Small intestine (tissue), 7 donors: ENCODE data around the gene USP10. TPM values are rescaled to one million over a fixed set of nuclear protein-coding genes. Genes with fewer than 3 reads are reported as not detected.

Experiments used
- DNase-seq, 2 donors: peaks; one replicate each; pipeline versions ENCODE4 v3.0.0 to v3.0.0-alpha.2; 2013
- FAIRE-seq: peaks from 2 replicates; lab custom pipeline; 2012; peaks lifted over from hg19 to GRCh38; lab: Jason Lieb, UNC
- H3K27ac ChIP-seq, 3 donors: one replicate each; pipeline ENCODE4 v1.5.1; 2013; ENCODE audit warnings: low read length in 2 of 3, mild to moderate bottlenecking in 2 of 3, control low read depth in 1 of 3, inconsistent platforms in 1 of 3, low read depth in 1 of 3, moderate library complexity in 1 of 3
- H3K27me3 ChIP-seq, 3 donors: one replicate each; pipeline ENCODE4 v1.6.1; 2013; ENCODE audit warnings: low read length in 3 of 3, inconsistent platforms in 1 of 3; ENCODE audit not compliant: control insufficient read depth in 3 of 3, insufficient read depth in 3 of 3
- H3K36me3 ChIP-seq, 3 donors: one replicate each; pipeline ENCODE4 v1.6.1; 2013; ENCODE audit warnings: low read length in 3 of 3, inconsistent platforms in 1 of 3, low read depth in 1 of 3, mild to moderate bottlenecking in 1 of 3, moderate library complexity in 1 of 3; ENCODE audit not compliant: control insufficient read depth in 3 of 3, insufficient read depth in 2 of 3
- H3K4me1 ChIP-seq, 3 donors: one replicate each; pipeline ENCODE4 v1.6.1; 2013; ENCODE audit warnings: low read length in 2 of 3, inconsistent platforms in 1 of 3, low read depth in 1 of 3, mild to moderate bottlenecking in 1 of 3, moderate library complexity in 1 of 3; ENCODE audit not compliant: control insufficient read depth in 3 of 3, insufficient read depth in 2 of 3
- H3K4me3 ChIP-seq, 3 donors: one replicate each; pipeline ENCODE4 v1.5.1; 2013; ENCODE audit warnings: low read length in 3 of 3, control low read depth in 1 of 3, inconsistent platforms in 1 of 3, low read depth in 1 of 3, mild to moderate bottlenecking in 1 of 3, moderate library complexity in 1 of 3
- H3K9me3 ChIP-seq, 2 donors: one replicate each; pipeline ENCODE4 v1.6.1; 2013; ENCODE audit warnings: low read depth in 1 of 2, low read length in 1 of 2; ENCODE audit not compliant: control insufficient read depth in 2 of 2, insufficient read depth in 1 of 2
- WGBS, 3 donors: extraction: QIAGEN DNeasy Blood & Tissue Kit; methylation state at CpG; one replicate each; pipeline ENCODE4 v1.1.7; 2013; 5-methylcytosine and 5-hydroxymethylcytosine counted together
- polyA plus RNA-seq, 4 donors: library from polyadenylated mRNA; stranded (reverse) in 3 of 4; unstranded in 1 of 4; fragments of 200-250 nt in 3 of 4; fragments of 120-200 nt in 1 of 4; gene quantifications; one replicate each; pipeline versions ENCODE4 v1.2.1 to v1.2.3, GENCODE V29; 2013
- donor health status: healthy with polysubstance abuse.
- donor health status: control.
- donor health status: control.
- donor health status: Bipolar disorder and iron deficiency.
- donor health status: healthy.

Gene USP10
- polyA plus RNA-seq, 4 donors = 22.4 to 67.1 (median 32.1) TPM

GRCh38 chr16:84658690-84659089, 41.1 kb upstream of the USP10 start:
- WGBS, 3 donors = 88 to 91% (median 90%) methylated on average over 11 of the region's 11 CpGs
- H3K27ac ChIP-seq = no peak overlapping the region
- H3K9me3 ChIP-seq = no peaks in the 10 kb centered on the region
- H3K4me1 ChIP-seq = no peaks in the 10 kb centered on the region
- no peak overlapping the region for H3K4me3 ChIP-seq
- no peak for FAIRE-seq
- H3K36me3 ChIP-seq = peaks cover 21 to 88% (median 26%) of the 10 kb centered on the region in 3 donors
- no peak for DNase-seq
- no peaks in the 10 kb centered on the region for H3K27me3 ChIP-seq

- whole genome bisulfite sequencing, 3 donors = 95 to 98% (median 96%) methylated on average over 27 of the region's 27 CpGs
- H3K36me3 ChIP-seq = peaks cover 21 to 86% (median 26%) of the 10 kb centered on the region in 3 donors
- H3K27ac ChIP-seq = no peak overlapping the region
- H3K27me3 ChIP-seq = no peaks in the 10 kb centered on the region
- no peak for DNase-seq
- no peak overlapping the region for H3K4me3 ChIP-seq
- no peak for FAIRE-seq
- H3K9me3 ChIP-seq = no peaks in the 10 kb centered on the region
- no peaks in the 10 kb centered on the region for H3K4me1 ChIP-seq
Measured at GRCh38 chr16:84659656-84660300, 40.0 kb upstream of the USP10 start.

- Histone ChIP-seq H3K36me3 (peaks cover 21 to 88% (median 26%) of the 10 kb centered on the region in 3 donors), H3K27me3 (no peaks in the 10 kb centered on the region), H3K4me1 (peaks cover 0 to 6% (median 2%) of the 10 kb centered on the region in 3 donors), H3K4me3 (no peak overlapping the region), H3K27ac (no peak overlapping the region), H3K9me3 (no peaks in the 10 kb centered on the region)
- DNase-seq (no peak), FAIRE-seq (no peak)
- WGBS, 3 donors = 80 to 83% (median 82%) methylated on average over 7 of the region's 7 CpGs
Measured at GRCh38 chr16:84660973-84661372, 38.8 kb upstream of the USP10 start.

GRCh38 chr16:84661418-84662060, 38.3 kb upstream of the USP10 start:
- no peak overlapping the region for H3K4me3 ChIP-seq
- no peaks in the 10 kb centered on the region for H3K9me3 ChIP-seq
- H3K27ac ChIP-seq = no peak overlapping the region
- FAIRE-seq = no peak
- peaks cover 0 to 6% (median 2%) of the 10 kb centered on the region in 3 donors for H3K4me1 ChIP-seq
- no peak for DNase-seq
- 95 to 97% (median 97%) methylated on average over 48 to 51 of the region's 51 CpGs for WGBS, 3 donors
- H3K36me3 ChIP-seq = peaks cover 21 to 92% (median 26%) of the 10 kb centered on the region in 3 donors
- H3K27me3 ChIP-seq = no peaks in the 10 kb centered on the region

- 92 to 96% (median 95%) methylated on average over 9 of the region's 9 CpGs for WGBS, 3 donors
- no peak overlapping the region for H3K27ac ChIP-seq
- H3K27me3 ChIP-seq = no peaks in the 10 kb centered on the region
- peaks cover 0 to 6% (median 2%) of the 10 kb centered on the region in 3 donors for H3K4me1 ChIP-seq
- H3K4me3 ChIP-seq = no peak overlapping the region
- H3K36me3 ChIP-seq = peaks cover 13 to 85% (median 26%) of the 10 kb centered on the region in 3 donors
- no peak for DNase-seq
- no peaks in the 10 kb centered on the region for H3K9me3 ChIP-seq
- FAIRE-seq = no peak
Measured at GRCh38 chr16:84662471-84662870, 37.3 kb upstream of the USP10 start.

- H3K9me3 ChIP-seq = no peaks in the 10 kb centered on the region
- peaks cover 0 to 6% (median 2%) of the 10 kb centered on the region in 3 donors for H3K4me1 ChIP-seq
- H3K36me3 ChIP-seq = peaks cover 11 to 82% (median 16%) of the 10 kb centered on the region in 3 donors
- no peak for DNase-seq
- no peaks in the 10 kb centered on the region for H3K27me3 ChIP-seq
- FAIRE-seq = no peak
- 70 to 82% (median 73%) methylated on average over 9 of the region's 9 CpGs for WGBS, 3 donors
- H3K4me3 ChIP-seq = no peak overlapping the region
- H3K27ac ChIP-seq = no peak overlapping the region
Measured at GRCh38 chr16:84663433-84664101, 36.2 kb upstream of the USP10 start.

GRCh38 chr16:84665359-84665758, 34.4 kb upstream of the USP10 start:
- 11 to 68% (median 41%) methylated on average over 2 of the region's 2 CpGs for WGBS, 3 donors
- no peaks in the 10 kb centered on the region for H3K27me3 ChIP-seq
- H3K4me1 ChIP-seq = peaks cover 0 to 6% (median 2%) of the 10 kb centered on the region in 3 donors
- H3K9me3 ChIP-seq = no peaks in the 10 kb centered on the region
- H3K36me3 ChIP-seq = peaks cover 8 to 67% (median 13%) of the 10 kb centered on the region in 3 donors
- H3K4me3 ChIP-seq = no peak overlapping the region
- peak; percentile 46 to 86 for DNase-seq
- no peak overlapping the region for H3K27ac ChIP-seq
- no peak for FAIRE-seq

GRCh38 chr16:84665843-84666242, 34.0 kb upstream of the USP10 start:
- FAIRE-seq = no peak
- H3K27me3 ChIP-seq = no peaks in the 10 kb centered on the region
- peaks cover 8 to 62% (median 11%) of the 10 kb centered on the region in 3 donors for H3K36me3 ChIP-seq
- WGBS, 3 donors = 91 to 99% (median 93%) methylated on average over 7 of the region's 7 CpGs
- H3K4me3 ChIP-seq = no peak overlapping the region
- H3K9me3 ChIP-seq = no peaks in the 10 kb centered on the region
- peaks cover 0 to 6% (median 2%) of the 10 kb centered on the region in 3 donors for H3K4me1 ChIP-seq
- DNase-seq = no peak
- no peak overlapping the region for H3K27ac ChIP-seq
